ENCODE data around the gene AJAP1. TPM values are rescaled to one million over a fixed set of nuclear protein-coding genes. Genes with fewer than 3 reads are reported as not detected.

Gene AJAP1
- total and polyA plus RNA-seq, 2 of the 13 experiments (the other 11 are each of a cell fraction or from before 2014, with no cell fraction given) = not detected

GRCh38 chr1:4797429-4797828 is 143.0 kb downstream of the AJAP1 start:
- no peaks in the 10 kb centered on the region for H4K20me1 ChIP-seq (ENCODE audit: insufficient read depth, low read length)
- H3K4me2 ChIP-seq (ENCODE audit: low read depth, low read length) = no peak overlapping the region
- no peaks in the 10 kb centered on the region for H3K36me3 ChIP-seq (replicated peaks in 1 of 2; ENCODE audit: control insufficient read depth in 1 of 2, insufficient read depth in 2 of 2, low read length in 2 of 2)
- H3K79me2 ChIP-seq (ENCODE audit: insufficient read depth, low read length) = no peaks in the 10 kb centered on the region
- H2AFZ ChIP-seq (ENCODE audit: low read length) = no peak overlapping the region
- no peaks in the 10 kb centered on the region for H3K4me1 ChIP-seq (ENCODE audit: insufficient read depth, low read length)
- DNase-seq (ENCODE audit: low spot score) (no peak), ATAC-seq (no peak), FAIRE-seq (no peak)
- ChIA-PET POLR2A (no interaction called here), CTCF (ENCODE audit: low intra/inter-chr PET ratio, low total read pairs) (no interaction called here)
- intact Hi-C loops (cut with micrococcal nuclease; ENCODE audit: unreplicated experiment) (no loop called here), in situ Hi-C loops (cut with HindIII; ENCODE audit: extremely low pct_ligation_motif_present, low pct_unique_long_range_greater_than_20kb) (no loop called here)
- TF ChIP-seq FOSL1 (CRISPR knock-in tag; IDR thresholded peaks at IDR 0.05; ENCODE audit: borderline replicate concordance) (no peak), IKZF5 (CRISPR knock-in tag; IDR thresholded peaks at IDR 0.05) (no peak)
- H3K27ac ChIP-seq (ENCODE audit: extremely low read length, insufficient read depth, low read length) = no peak overlapping the region
- H3K9ac ChIP-seq (ENCODE audit: insufficient read depth, low read depth, low read length) = no peak overlapping the region
- H3K9me3 ChIP-seq (ENCODE audit: low read length) = no peaks in the 10 kb centered on the region
- 13% methylated on average over 5 of the region's 5 CpGs for WGBS (ENCODE audit: low lambda C conversion rate)
- BruUV-seq (replicated peaks) = no TSS peak
- H3K27me3 ChIP-seq (ENCODE audit: control insufficient read depth in 1 of 2, insufficient read depth in 2 of 2, low read length in 2 of 2) = no peaks in the 10 kb centered on the region; a peak in 1 of 5 replicates
- no peak overlapping the region for H3K4me3 ChIP-seq (replicated peaks in 1 of 3; ENCODE audit: insufficient read depth in 1 of 3, low read depth in 2 of 3, low read length in 3 of 3)

GRCh38 chr1:4801192-4801924 is 146.9 kb downstream of the AJAP1 start:
- WGBS (ENCODE audit: low lambda C conversion rate) = 15% methylated on average over 12 of the region's 14 CpGs
- DNase-seq (ENCODE audit: low spot score) (no peak), FAIRE-seq (no peak), ATAC-seq (no peak)
- Histone ChIP-seq H3K9ac (ENCODE audit: insufficient read depth, low read depth, low read length) (no peak overlapping the region), H3K27ac (ENCODE audit: extremely low read length, insufficient read depth, low read length) (no peak overlapping the region), H3K9me3 (ENCODE audit: low read length) (no peaks in the 10 kb centered on the region), H3K79me2 (ENCODE audit: insufficient read depth, low read length) (no peaks in the 10 kb centered on the region), H3K4me2 (ENCODE audit: low read depth, low read length) (no peak overlapping the region), H3K36me3 (replicated peaks in 1 of 2; ENCODE audit: control insufficient read depth in 1 of 2, insufficient read depth in 2 of 2, low read length in 2 of 2) (no peaks in the 10 kb centered on the region), H3K4me3 (replicated peaks in 1 of 3; ENCODE audit: insufficient read depth in 1 of 3, low read depth in 2 of 3, low read length in 3 of 3) (no peak overlapping the region), H3K4me1 (ENCODE audit: insufficient read depth, low read length) (no peaks in the 10 kb centered on the region), H2AFZ (ENCODE audit: low read length) (no peak overlapping the region), H3K27me3 (ENCODE audit: control insufficient read depth in 1 of 2, insufficient read depth in 2 of 2, low read length in 2 of 2) (no peaks in the 10 kb centered on the region; a peak in 1 of 5 replicates), H4K20me1 (ENCODE audit: insufficient read depth, low read length) (no peaks in the 10 kb centered on the region)
- intact Hi-C loops (cut with micrococcal nuclease; ENCODE audit: unreplicated experiment) (no loop called here), in situ Hi-C loops (cut with HindIII; ENCODE audit: extremely low pct_ligation_motif_present, low pct_unique_long_range_greater_than_20kb) (no loop called here)
- ChIA-PET CTCF (ENCODE audit: low intra/inter-chr PET ratio, low total read pairs) (no interaction called here), POLR2A (no interaction called here)
- BruUV-seq (replicated peaks) = no TSS peak
- TF ChIP-seq MAX (IDR thresholded peaks at IDR 0.05) = no peak
- TF ChIP-seq IKZF1 (IDR thresholded peaks at IDR 0.05) = no peak
- TF ChIP-seq ZUFSP (CRISPR knock-in tag; IDR thresholded peaks at IDR 0.05; ENCODE audit: borderline replicate concordance) = no peak
- TF ChIP-seq ZNF350 (CRISPR knock-in tag; IDR thresholded peaks at IDR 0.05; ENCODE audit: borderline replicate concordance, low read depth) = no peak
- TF ChIP-seq ZNF33A (CRISPR knock-in tag; IDR thresholded peaks at IDR 0.05; ENCODE audit: borderline replicate concordance) = no peak
- no peak for TF ChIP-seq PTBP1 (IDR thresholded peaks at IDR 0.05; ENCODE audit: low read depth, low read length, poor library complexity, severe bottlenecking)
- TF ChIP-seq FOXK1 (CRISPR knock-in tag; IDR thresholded peaks at IDR 0.05; ENCODE audit: borderline replicate concordance, low read depth) = no peak
- TF ChIP-seq ZNF530 (CRISPR knock-in tag; IDR thresholded peaks at IDR 0.05; ENCODE audit: low read depth) = no peak
- no peak for TF ChIP-seq SRSF4 (IDR thresholded peaks at IDR 0.05; ENCODE audit: low read depth, low read length, poor library complexity, severe bottlenecking)
- TF ChIP-seq HOXD1 (CRISPR knock-in tag; IDR thresholded peaks at IDR 0.05) = no peak
- no peak for TF ChIP-seq ZNF770 (CRISPR knock-in tag; IDR thresholded peaks at IDR 0.05)
